ENCODE data around the gene KRTAP9-6.

The KRTAP9-6 gene

DNA sequence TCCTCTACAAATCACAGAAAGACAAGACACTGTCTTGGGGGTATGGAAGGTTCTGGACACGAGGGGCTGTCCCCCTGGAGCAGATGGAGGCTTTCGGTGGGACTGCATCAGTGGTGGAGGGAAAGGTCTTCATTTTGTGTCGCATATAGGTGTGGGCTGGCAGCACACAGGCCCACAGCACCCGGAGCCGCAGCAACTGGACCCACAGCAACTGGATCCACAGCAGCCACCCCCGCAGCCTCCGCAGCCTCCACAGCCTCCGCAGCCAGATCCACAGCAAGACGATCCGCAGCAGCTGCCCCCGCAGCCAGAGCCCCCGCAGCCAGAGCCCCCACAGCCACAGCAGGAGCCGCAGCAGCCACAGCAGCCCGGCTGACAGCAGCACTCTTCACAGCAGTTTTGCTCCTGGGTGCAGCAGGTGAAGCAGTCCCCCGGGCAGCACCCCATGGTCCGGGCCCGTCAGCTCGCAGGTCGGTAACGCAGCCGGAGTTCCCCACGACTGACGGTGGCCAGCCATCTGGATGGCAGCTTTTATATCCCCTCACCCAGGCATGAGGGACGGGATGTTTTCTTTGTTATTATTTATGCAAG, 50.1 kb downstream of the KRTAP9-6 start, which contains the start of gene KRTAP17-1:
TSS of gene KRTAP17-1 (minus strand) at position 507 of the 591 bp plus-strand sequence. CDS start at position 447, 60 bp downstream.
- Mint-ChIP-seq H3K4me3 (no peak within 1 kb of the TSS), H3K36me3 (ENCODE audit: low read depth) (peaks cover 5% of the 10 kb centered on the region), H3K4me1 (no peaks in the 10 kb centered on the region), H3K27me3 (ENCODE audit: low read depth, poor library complexity) (peaks cover 18% of the 10 kb centered on the region), H3K27ac (no peak within 1 kb of the TSS), H3K9me3 (peaks cover 19% of the 10 kb centered on the region)
- TF ChIP-seq, protein P1, sequence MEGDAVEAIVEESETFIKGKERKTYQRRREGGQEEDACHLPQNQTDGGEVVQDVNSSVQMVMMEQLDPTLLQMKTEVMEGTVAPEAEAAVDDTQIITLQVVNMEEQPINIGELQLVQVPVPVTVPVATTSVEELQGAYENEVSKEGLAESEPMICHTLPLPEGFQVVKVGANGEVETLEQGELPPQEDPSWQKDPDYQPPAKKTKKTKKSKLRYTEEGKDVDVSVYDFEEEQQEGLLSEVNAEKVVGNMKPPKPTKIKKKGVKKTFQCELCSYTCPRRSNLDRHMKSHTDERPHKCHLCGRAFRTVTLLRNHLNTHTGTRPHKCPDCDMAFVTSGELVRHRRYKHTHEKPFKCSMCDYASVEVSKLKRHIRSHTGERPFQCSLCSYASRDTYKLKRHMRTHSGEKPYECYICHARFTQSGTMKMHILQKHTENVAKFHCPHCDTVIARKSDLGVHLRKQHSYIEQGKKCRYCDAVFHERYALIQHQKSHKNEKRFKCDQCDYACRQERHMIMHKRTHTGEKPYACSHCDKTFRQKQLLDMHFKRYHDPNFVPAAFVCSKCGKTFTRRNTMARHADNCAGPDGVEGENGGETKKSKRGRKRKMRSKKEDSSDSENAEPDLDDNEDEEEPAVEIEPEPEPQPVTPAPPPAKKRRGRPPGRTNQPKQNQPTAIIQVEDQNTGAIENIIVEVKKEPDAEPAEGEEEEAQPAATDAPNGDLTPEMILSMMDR (IDR thresholded peaks at IDR 0.05): no peak
- DNase-seq: no peak

All from nephron progenitor cell (in vitro differentiated cells).